ENCODE data around the gene GALNTL6.

DNA sequence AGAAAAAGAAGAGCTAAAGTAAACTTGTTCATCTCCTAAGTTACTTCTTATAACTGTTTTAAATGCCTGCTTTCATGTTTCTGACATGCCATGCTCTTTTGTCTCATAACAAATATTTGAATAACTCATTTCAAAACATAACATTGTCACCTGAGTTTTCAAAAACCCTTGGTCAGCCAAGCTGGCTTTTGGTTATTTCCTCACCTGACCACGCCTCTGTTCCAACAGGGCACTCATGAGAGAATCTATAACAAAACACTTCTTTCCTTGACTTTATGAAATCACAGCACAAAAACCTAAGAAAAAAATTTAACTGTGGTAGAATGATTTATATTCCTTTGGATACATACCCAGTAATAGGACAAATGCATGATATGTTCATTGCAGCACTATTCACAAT lies 1182.5 kb downstream of the GALNTL6 start:
- TF ChIP-seq, protein P1, sequence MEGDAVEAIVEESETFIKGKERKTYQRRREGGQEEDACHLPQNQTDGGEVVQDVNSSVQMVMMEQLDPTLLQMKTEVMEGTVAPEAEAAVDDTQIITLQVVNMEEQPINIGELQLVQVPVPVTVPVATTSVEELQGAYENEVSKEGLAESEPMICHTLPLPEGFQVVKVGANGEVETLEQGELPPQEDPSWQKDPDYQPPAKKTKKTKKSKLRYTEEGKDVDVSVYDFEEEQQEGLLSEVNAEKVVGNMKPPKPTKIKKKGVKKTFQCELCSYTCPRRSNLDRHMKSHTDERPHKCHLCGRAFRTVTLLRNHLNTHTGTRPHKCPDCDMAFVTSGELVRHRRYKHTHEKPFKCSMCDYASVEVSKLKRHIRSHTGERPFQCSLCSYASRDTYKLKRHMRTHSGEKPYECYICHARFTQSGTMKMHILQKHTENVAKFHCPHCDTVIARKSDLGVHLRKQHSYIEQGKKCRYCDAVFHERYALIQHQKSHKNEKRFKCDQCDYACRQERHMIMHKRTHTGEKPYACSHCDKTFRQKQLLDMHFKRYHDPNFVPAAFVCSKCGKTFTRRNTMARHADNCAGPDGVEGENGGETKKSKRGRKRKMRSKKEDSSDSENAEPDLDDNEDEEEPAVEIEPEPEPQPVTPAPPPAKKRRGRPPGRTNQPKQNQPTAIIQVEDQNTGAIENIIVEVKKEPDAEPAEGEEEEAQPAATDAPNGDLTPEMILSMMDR (IDR thresholded peaks at IDR 0.05) = no peak
- no peak for TF ChIP-seq EZH2 (IDR thresholded peaks at IDR 0.05; ENCODE audit: borderline replicate concordance, insufficient read depth, low read depth, low read length, poor library complexity, severe bottlenecking)
